Stimulated activated CD4-positive, alpha-beta T cell treated with anti-CD3 and anti-CD28 coated beads, Interleukin-12 subunit alpha, Interleukin-12 subunit beta, amount 100 ng/mL, for 48 hours (primary cell): ENCODE data around the gene SLITRK2.

Experiments used
- DNase-seq, 3 donors: peaks; one replicate each; pipeline ENCODE4 v3.0.0-alpha.2; 2020; ENCODE audit warnings: low read depth in 2 of 3, low spot score in 1 of 3

Gene SLITRK2

DNA sequence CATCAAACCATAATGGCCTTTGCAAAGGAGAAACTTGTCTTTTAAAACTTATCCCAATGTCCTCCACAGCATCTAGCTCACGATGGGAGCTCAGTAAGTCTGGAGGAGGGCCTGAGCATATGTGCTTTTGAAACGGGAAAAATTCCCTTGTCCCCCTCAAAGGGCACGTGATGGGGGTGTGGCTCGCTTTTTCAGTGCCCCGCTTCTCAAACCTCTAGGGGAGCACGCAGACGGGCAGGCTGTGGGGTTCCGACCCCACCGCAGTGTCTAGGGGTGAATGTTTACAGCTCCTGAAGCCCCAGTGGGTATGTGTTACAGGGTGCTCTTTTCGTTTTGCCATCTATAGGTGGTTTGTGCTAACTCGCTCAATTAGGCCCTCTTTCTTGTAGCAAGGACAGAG lies 31.2 kb downstream of the SLITRK2 start:
- no peak for DNase-seq

DNA sequence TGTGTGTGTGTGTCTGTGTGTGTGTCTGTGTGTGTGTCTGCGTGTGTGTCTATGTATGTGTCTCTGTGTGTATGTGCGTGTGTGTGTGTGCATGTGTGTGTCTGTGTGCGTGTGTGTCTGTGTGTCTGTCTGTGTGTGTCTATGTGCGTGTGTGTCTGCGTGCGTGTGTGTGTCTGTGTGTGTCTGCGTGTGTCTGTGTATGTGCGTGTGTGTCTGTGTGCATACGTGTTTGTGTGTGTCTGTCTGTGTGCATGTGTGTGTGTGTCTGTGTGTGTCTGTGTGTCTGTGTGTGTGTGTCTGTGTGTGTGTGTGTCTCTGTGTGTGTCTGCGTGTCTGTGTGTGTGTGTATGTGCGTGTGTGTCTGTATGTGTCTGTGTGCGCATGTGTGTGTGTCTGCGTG lies 35.6 kb downstream of the SLITRK2 start:
- no peak for DNase-seq

- DNase-seq: no peak
Measured at GRCh38 chrX:145856181-145856580, 38.6 kb downstream of the SLITRK2 start.

DNA sequence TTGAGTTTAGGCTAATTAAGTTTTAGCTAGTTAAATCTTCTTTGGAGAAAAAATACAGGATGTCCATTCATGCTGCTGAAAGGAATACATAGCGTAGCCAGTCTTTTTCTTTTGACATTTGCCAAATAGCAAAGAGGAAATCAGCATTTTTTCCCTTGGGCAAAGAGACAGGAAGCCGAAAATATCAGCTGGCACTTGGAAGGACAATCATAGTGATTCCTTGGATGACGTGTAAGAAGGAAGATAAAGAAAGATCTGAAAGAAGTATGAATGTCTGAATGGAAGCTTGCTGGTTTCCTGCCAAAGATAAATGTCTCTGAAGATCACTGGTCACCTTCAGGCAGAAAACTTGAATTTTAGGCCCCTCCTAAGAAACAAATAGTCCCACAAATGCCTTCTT lies 44.2 kb downstream of the SLITRK2 start:
- DNase-seq: no peak

- DNase-seq: no peak
Measured at GRCh38 chrX:145865082-145865481, 47.5 kb downstream of the SLITRK2 start.
